Small intestine (tissue), 16 donors: ENCODE measurements around the gene CAPN3. TPM values are rescaled to one million over a fixed set of nuclear protein-coding genes. Genes with fewer than 3 reads are reported as not detected.
"Not testable (repeated sequence)": the region's sequence is repeated elsewhere in the genome, so short reads cannot be mapped to it uniquely, and the experiment has no call there.

Experiments used
- DNase-seq, 2 donors: peaks; one replicate each; pipeline versions ENCODE4 v3.0.0 to v3.0.0-alpha.2; 2013
- FAIRE-seq: peaks from 2 replicates; lab custom pipeline; 2012; peaks lifted over from hg19 to GRCh38; lab: Jason Lieb, UNC
- H3K27ac ChIP-seq, 3 donors: one replicate each; pipeline ENCODE4 v1.5.1; 2013; ENCODE audit warnings: low read length in 2 of 3, mild to moderate bottlenecking in 2 of 3, control low read depth in 1 of 3, inconsistent platforms in 1 of 3, low read depth in 1 of 3, moderate library complexity in 1 of 3
- H3K27me3 ChIP-seq, 3 donors: one replicate each; pipeline ENCODE4 v1.6.1; 2013; ENCODE audit warnings: low read length in 3 of 3, inconsistent platforms in 1 of 3; ENCODE audit not compliant: control insufficient read depth in 3 of 3, insufficient read depth in 3 of 3
- H3K36me3 ChIP-seq, 3 donors: one replicate each; pipeline ENCODE4 v1.6.1; 2013; ENCODE audit warnings: low read length in 3 of 3, inconsistent platforms in 1 of 3, low read depth in 1 of 3, mild to moderate bottlenecking in 1 of 3, moderate library complexity in 1 of 3; ENCODE audit not compliant: control insufficient read depth in 3 of 3, insufficient read depth in 2 of 3
- H3K4me1 ChIP-seq, 3 donors: one replicate each; pipeline ENCODE4 v1.6.1; 2013; ENCODE audit warnings: low read length in 2 of 3, inconsistent platforms in 1 of 3, low read depth in 1 of 3, mild to moderate bottlenecking in 1 of 3, moderate library complexity in 1 of 3; ENCODE audit not compliant: control insufficient read depth in 3 of 3, insufficient read depth in 2 of 3
- H3K4me3 ChIP-seq, 3 donors: one replicate each; pipeline ENCODE4 v1.5.1; 2013; ENCODE audit warnings: low read length in 3 of 3, control low read depth in 1 of 3, inconsistent platforms in 1 of 3, low read depth in 1 of 3, mild to moderate bottlenecking in 1 of 3, moderate library complexity in 1 of 3
- H3K9me3 ChIP-seq, 2 donors: one replicate each; pipeline ENCODE4 v1.6.1; 2013; ENCODE audit warnings: low read depth in 1 of 2, low read length in 1 of 2; ENCODE audit not compliant: control insufficient read depth in 2 of 2, insufficient read depth in 1 of 2
- WGBS, 3 donors: extraction: QIAGEN DNeasy Blood & Tissue Kit; methylation state at CpG; one replicate each; pipeline ENCODE4 v1.1.7; 2013; 5-methylcytosine and 5-hydroxymethylcytosine counted together
- long read RNA-seq, 10 donors: transcript quantifications; one replicate each; lab custom pipeline, GENCODE V29; 2026
- polyA plus RNA-seq, 4 donors: library from polyadenylated mRNA; stranded (reverse) in 3 of 4; unstranded in 1 of 4; fragments of 200-250 nt in 3 of 4; fragments of 120-200 nt in 1 of 4; gene quantifications; one replicate each; pipeline versions ENCODE4 v1.2.1 to v1.2.3, GENCODE V29; 2013
- donor health status: healthy with polysubstance abuse.
- donor health status: control.
- donor health status: control.
- donor health status: Bipolar disorder and iron deficiency.
- donor health status: healthy.

CAPN3 gene
- 100 to 1,000 TPM in 1 of 4 donors, 10 to 100 TPM in 2, 1 to 10 TPM in 1; 5.2 to 248 (median 18.6) TPM for polyA plus RNA-seq
- long read RNA-seq, donor 1 = 0 reads
- long read RNA-seq, donor 2, transcript CAPN3-202 (9 exons, 1,271 nt) = major isoform, 8 of 10 reads
- long read RNA-seq, donor 2, partial matches to known transcripts = 0 of 10 reads
- long read RNA-seq, donor 2, other reads (novel, unspliced or antisense) = 0 of 10 reads
- long read RNA-seq, donor 3, transcript CAPN3-202 (9 exons, 1,271 nt) = major isoform, 14 of 18 reads
- long read RNA-seq, donor 3, partial matches to known transcripts = 0 of 18 reads
- long read RNA-seq, donor 3, other reads (novel, unspliced or antisense) = 0 of 18 reads
- long read RNA-seq, donor 4 = 0 reads
- long read RNA-seq, donor 5, partial matches to known transcripts = 0 of 6 reads
- long read RNA-seq, donor 5, other reads (novel, unspliced or antisense) = 0 of 6 reads
- long read RNA-seq, donor 6, transcript CAPN3-202 (9 exons, 1,271 nt) = major isoform, 46 of 83 reads
- long read RNA-seq, donor 6, transcript CAPN3-210 (9 exons, 915 nt) = minor isoform, 6 of 83 reads
- long read RNA-seq, donor 6, transcript CAPN3-209 (8 exons, 1,934 nt) = minor isoform, 5 of 83 reads
- long read RNA-seq, donor 6, partial matches to known transcripts = 15 of 83 reads
- long read RNA-seq, donor 6, other reads (novel, unspliced or antisense) = 9 of 83 reads
- long read RNA-seq, donor 7, partial matches to known transcripts = 31 of 31 reads
- long read RNA-seq, donor 7, other reads (novel, unspliced or antisense) = 0 of 31 reads
- long read RNA-seq, donor 8 = 0 reads
- long read RNA-seq, donor 9, partial matches to known transcripts = 0 of 3 reads
- long read RNA-seq, donor 9, other reads (novel, unspliced or antisense) = 0 of 3 reads
- long read RNA-seq, donor 10, partial matches to known transcripts = 0 of 6 reads
- long read RNA-seq, donor 10, other reads (novel, unspliced or antisense) = 0 of 6 reads

DNA sequence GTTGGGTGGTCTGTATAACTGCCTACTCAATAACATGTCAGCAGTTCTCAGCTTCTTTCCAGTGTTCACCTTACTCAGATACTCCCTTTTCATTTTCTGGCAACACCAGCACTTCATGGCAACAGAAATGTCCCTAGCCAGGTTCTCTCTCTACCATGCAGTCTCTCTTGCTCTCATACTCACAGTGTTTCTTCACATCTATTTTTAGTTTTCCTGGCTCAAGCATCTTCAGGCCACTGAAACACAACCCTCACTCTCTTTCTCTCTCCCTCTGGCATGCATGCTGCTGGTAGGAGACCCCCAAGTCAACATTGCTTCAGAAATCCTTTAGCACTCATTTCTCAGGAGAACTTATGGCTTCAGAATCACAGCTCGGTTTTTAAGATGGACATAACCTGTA, at the start of gene CAPN3:
CAPN3 (plus strand) TSS at position 253 of the 400 bp plus-strand sequence. CDS start 305 bp downstream, outside the sequence.
- no peak for DNase-seq
- H3K9me3 ChIP-seq = no peaks in the 10 kb centered on the region
- H3K27ac ChIP-seq = no peak within 1 kb of the TSS
- H3K36me3 ChIP-seq = peaks cover 0 to 21% (median 8%) of the 10 kb centered on the region in 3 donors
- WGBS, 3 donors = 74 to 81% (median 80%) methylated on average over 1 of the region's 1 CpG
- H3K4me1 ChIP-seq = no peaks in the 10 kb centered on the region
- no peak within 1 kb of the TSS for H3K4me3 ChIP-seq
- no peaks in the 10 kb centered on the region for H3K27me3 ChIP-seq
- FAIRE-seq = no peak

DNA sequence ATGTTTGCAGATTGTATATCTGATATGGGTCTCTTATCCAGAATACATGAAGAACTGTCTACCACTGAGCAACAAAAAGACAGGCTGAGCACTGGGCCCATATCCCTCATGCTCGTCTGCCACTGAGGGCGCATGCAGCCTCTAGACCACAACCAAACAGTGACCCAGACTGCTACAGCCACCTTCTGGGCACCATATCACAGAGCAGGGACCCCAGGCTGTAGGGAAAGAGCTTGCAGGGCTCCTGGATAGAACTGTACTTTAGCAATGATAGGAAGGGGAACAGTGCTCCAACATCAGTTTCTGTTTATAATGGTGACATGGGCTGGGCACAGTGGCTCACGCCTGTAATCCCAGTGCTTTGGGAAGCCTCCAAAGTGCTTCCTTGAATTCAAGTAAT, 45.8 kb upstream of the CAPN3 start:
- FAIRE-seq (no peak), DNase-seq (no peak)
- no peaks in the 10 kb centered on the region for H3K4me1 ChIP-seq
- H3K36me3 ChIP-seq = peaks cover 3 to 17% (median 9%) of the 10 kb centered on the region in 3 donors
- no peak overlapping the region for H3K4me3 ChIP-seq
- no peak overlapping the region for H3K27ac ChIP-seq
- no peaks in the 10 kb centered on the region for H3K27me3 ChIP-seq
- WGBS, 3 donors = 46 to 56% (median 52%) methylated on average over 3 of the region's 3 CpGs
- H3K9me3 ChIP-seq = no peaks in the 10 kb centered on the region

DNA sequence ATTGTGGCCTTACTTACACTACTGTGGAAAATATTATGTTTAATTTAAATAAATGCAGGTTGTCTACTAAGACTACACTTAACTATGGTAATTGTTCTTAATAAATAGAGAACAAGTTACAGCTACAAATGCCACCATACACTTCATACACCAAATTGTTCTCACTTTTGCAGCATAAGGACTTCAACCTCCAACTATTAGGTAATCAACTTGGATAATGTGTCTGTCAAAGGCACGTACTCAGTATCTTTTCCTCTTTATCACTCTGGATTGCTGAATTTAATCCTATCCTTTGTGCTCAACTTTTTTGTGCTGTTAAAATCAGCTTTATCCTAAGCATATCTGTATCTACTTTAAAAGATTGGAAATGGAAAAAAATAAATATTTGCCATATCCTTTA, 44.5 kb upstream of the CAPN3 start:
- no peaks in the 10 kb centered on the region for H3K9me3 ChIP-seq
- no peak overlapping the region for H3K4me3 ChIP-seq
- FAIRE-seq (peak; percentile 33), DNase-seq (peak; percentile 62 to 71)
- H3K27me3 ChIP-seq = no peaks in the 10 kb centered on the region
- peaks cover 0 to 9% (median 7%) of the 10 kb centered on the region in 3 donors for H3K36me3 ChIP-seq
- WGBS, 3 donors = 22 to 72% (median 43%) methylated on average over 1 of the region's 1 CpG
- H3K27ac ChIP-seq = no peak overlapping the region
- no peaks in the 10 kb centered on the region for H3K4me1 ChIP-seq

DNA sequence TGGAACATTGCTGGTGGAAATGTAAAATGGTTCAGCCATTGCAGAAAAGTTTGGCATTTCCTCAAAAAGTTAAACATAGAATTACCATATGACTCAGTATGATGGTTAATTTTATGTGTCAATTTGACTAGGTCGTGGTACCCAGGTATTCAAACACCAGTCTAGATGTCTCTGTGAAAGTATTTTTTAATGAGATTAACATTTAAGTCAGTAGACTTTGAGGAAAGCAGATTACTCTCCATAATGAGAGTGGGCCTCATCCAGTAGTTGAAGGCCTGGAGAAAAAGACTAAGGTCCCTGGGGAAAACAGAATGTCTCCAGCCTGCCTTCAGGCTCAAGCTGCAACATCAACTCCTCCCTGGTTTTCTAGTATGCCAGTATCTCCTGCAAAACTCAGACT, 43.8 kb upstream of the CAPN3 start:
- no peaks in the 10 kb centered on the region for H3K27me3 ChIP-seq
- 45 to 65% (median 52%) methylated on average over 1 of the region's 1 CpG for WGBS, 3 donors
- FAIRE-seq = no peak
- H3K4me1 ChIP-seq = no peaks in the 10 kb centered on the region
- no peak for DNase-seq
- H3K4me3 ChIP-seq = no peak overlapping the region
- H3K27ac ChIP-seq = no peak overlapping the region
- peaks cover 0 to 9% (median 6%) of the 10 kb centered on the region in 3 donors for H3K36me3 ChIP-seq
- H3K9me3 ChIP-seq = no peaks in the 10 kb centered on the region

DNA sequence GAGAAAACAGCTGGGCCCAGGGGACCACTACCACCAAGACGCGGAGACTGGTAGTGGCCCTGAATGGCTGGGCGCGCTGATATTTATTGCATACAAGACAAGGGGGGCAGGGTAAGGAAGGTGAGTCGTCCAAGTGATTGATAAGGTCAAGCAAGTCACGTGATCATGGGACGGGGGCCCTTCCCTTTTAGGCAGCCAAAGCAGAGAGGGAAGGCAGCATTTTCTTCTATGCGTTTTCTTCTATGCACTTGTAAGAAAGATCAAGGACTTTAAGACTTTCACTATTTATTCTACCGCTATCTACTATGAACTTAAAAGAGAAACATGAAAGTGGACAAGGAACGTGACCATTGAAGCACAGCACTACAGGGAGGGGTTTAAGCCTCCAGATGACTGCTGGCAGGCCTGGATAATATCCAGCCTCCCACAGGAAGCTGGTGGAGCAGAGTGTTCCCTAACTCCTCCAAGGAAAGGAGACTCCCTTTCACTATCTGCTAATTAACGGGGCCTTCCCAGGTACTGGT, 43.0 kb upstream of the CAPN3 start:
- not testable (repeated sequence) for H3K27me3 ChIP-seq, DNase-seq, H3K9me3 ChIP-seq, H3K36me3 ChIP-seq, H3K4me3 ChIP-seq, H3K27ac ChIP-seq, FAIRE-seq, H3K4me1 ChIP-seq
- 69 to 74% (median 74%) methylated on average over 11 of the region's 11 CpGs for WGBS, 3 donors

DNA sequence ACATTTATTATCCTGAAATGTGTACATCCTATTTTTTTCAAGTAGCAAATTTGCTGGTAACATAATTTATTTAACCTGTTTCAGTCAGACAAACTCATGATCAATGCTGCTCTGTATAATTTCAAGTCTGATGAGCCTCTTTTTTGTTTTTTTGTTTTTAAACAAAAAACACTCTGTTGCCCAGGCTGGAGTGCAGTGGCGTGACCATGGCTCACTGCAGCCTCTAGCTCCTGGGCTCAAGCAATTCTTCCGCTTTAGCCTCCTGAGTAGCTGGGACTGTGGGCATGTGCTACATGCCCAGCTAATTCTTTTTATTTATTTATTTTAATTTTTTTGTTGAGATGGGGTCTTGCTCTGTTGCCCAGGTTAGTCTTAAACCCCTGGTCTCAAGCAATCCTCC, 40.1 kb upstream of the CAPN3 start:
- H3K27ac ChIP-seq = no peak overlapping the region
- H3K4me3 ChIP-seq = no peak overlapping the region
- DNase-seq (no peak), FAIRE-seq (no peak)
- H3K36me3 ChIP-seq = peaks cover 3 to 9% (median 5%) of the 10 kb centered on the region in 3 donors
- H3K4me1 ChIP-seq = no peaks in the 10 kb centered on the region
- H3K27me3 ChIP-seq = no peaks in the 10 kb centered on the region
- 97 to 100% (median 98%) methylated on average over 2 of the region's 2 CpGs for WGBS, 3 donors
- no peaks in the 10 kb centered on the region for H3K9me3 ChIP-seq

DNA sequence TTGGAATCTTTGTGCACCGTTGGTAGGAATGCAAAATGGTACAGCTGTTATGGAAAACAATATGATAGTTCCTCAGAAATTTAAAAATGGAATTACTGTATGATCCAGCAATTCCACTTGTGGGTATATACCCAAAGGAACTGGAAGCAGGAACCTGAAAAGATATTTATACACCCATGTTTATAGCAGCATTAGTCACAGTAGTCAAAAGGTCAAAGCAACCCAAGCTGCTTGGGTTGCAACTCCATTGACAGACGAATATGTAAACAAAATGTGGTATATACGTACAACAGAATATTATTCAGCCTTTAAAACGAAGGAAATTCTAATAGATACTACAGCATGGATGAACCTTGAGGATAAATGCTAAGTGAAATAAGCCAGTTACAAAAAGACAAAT, 35.0 kb upstream of the CAPN3 start:
- no peak overlapping the region for H3K27ac ChIP-seq
- WGBS, 3 donors = 60 to 78% (median 72%) methylated on average over 4 of the region's 4 CpGs

DNA sequence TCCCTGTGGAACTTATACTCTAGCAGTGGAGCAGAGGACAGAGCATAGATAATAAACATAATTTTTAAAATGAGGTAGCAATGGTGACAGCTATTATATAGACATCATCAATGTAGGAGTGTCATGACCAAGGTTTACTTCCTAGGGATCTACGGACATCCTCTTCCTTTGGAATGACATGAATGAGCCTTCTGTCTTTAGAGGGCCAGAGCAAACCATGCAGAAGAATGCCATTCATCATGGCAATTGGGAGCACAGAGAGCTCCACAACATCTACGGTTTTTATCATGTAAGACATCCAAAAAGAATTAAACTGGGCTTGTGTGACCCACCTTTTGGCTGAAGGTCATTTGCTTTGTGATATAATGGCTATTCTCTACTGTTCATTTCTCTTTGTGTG, 30.1 kb upstream of the CAPN3 start:
- H3K4me3 ChIP-seq = no peak overlapping the region
- 85 to 98% (median 96%) methylated on average over 2 of the region's 2 CpGs for WGBS, 3 donors
- H3K36me3 ChIP-seq = peaks cover 2 to 9% (median 8%) of the 10 kb centered on the region in 3 donors
- FAIRE-seq = no peak
- DNase-seq = no peak
- H3K27ac ChIP-seq = no peak overlapping the region
- no peaks in the 10 kb centered on the region for H3K4me1 ChIP-seq
- H3K27me3 ChIP-seq = no peaks in the 10 kb centered on the region
- no peaks in the 10 kb centered on the region for H3K9me3 ChIP-seq

More for the DNA sequence above, 35.0 kb upstream of the CAPN3 start:
- Histone ChIP-seq H3K9me3 (no peaks in the 10 kb centered on the region), H3K4me3 (no peak overlapping the region), H3K36me3 (peaks cover 5 to 10% (median 9%) of the 10 kb centered on the region in 3 donors), H3K27me3 (no peaks in the 10 kb centered on the region), H3K4me1 (no peaks in the 10 kb centered on the region)
- FAIRE-seq (no peak), DNase-seq (peak in 1 of 2 donors; percentile 51)
